HepG2 (cell line): ENCODE results near the gene NR4A2. TPM values are rescaled to one million over a fixed set of nuclear protein-coding genes. Genes with fewer than 3 reads are reported as not detected.
A peak's percentile ranks its signal among the peaks of the same experiment; 100 is the strongest.

Experiments
- HMGA1 ChIP-seq: sonication (generic); formaldehyde crosslinking; conservative IDR thresholded peaks from 2 replicates; pipeline ENCODE4 v1.4.0; 2020; ENCODE audit warnings: missing genetic modification reagents
- HNRNPLL ChIP-seq: fragments of 200-400 bp; formaldehyde crosslinking; IDR thresholded peaks from 2 replicates; pipeline ENCODE4 v1.6.1; 2017; ENCODE audit warnings: mild to moderate bottlenecking, low read depth, low read length; ENCODE audit not compliant: poor library complexity, severe bottlenecking
- NAIF1 ChIP-seq: sonication (generic); formaldehyde crosslinking; IDR thresholded peaks from 2 replicates; pipeline ENCODE4 v1.5.0; 2020; ENCODE audit warnings: mild to moderate bottlenecking, missing genetic modification reagents, borderline replicate concordance
- TOE1 ChIP-seq: sonication (generic); formaldehyde crosslinking; IDR thresholded peaks from 2 replicates; pipeline ENCODE4 v1.4.0; 2020; ENCODE audit warnings: mild to moderate bottlenecking, missing genetic modification reagents
- ZNF234 ChIP-seq: sonication (generic); formaldehyde crosslinking; conservative IDR thresholded peaks from 2 replicates; pipeline ENCODE4 v1.5.1; 2020; ENCODE audit warnings: mild to moderate bottlenecking, missing genetic modification reagents
- ZNF407 ChIP-seq: sonication (generic); formaldehyde crosslinking; IDR thresholded peaks from one replicate; pipeline ENCODE4 v1.5.1; 2020; ENCODE audit warnings: mild to moderate bottlenecking, missing genetic modification reagents; ENCODE audit errors: not compliant biosample characterization
- ZNF687 ChIP-seq: sonication (generic); formaldehyde crosslinking; IDR thresholded peaks from 2 replicates; pipeline ENCODE4 v1.5.1; 2020; ENCODE audit warnings: mild to moderate bottlenecking, missing genetic modification reagents, moderate library complexity
- ZNF777 ChIP-seq: sonication (generic); formaldehyde crosslinking; IDR thresholded peaks from 2 replicates; pipeline ENCODE4 v1.4.0; 2020; ENCODE audit warnings: missing genetic modification reagents
- polyA plus RNA-seq, 8 experiments: library from polyadenylated mRNA; depleted of rRNA in 3 of 8; stranded (reverse) in 7 of 8; unstranded in 1 of 8; fragments of >200 nt; fragmentation: Illumina TruSeq in 4 of 8; extraction: Trizol in 4 of 8; gene quantifications; 2 replicates each; pipeline versions ENCODE4 v1.2.1 to v1.2.3, GENCODE V29; 2011 to 2016; ENCODE audit warnings: low read depth in 4 of 8, missing spikeins in 1 of 8, mixed read lengths in 1 of 8; ENCODE audit not compliant: insufficient read depth in 1 of 8
- total RNA-seq, 5 experiments: library from RNA; depleted of rRNA; stranded (reverse); fragments of >200 nt; fragmentation: Illumina TruSeq; extraction: Trizol; gene quantifications; 2 replicates each; pipeline ENCODE4 v1.2.3, GENCODE V29; 2016; ENCODE audit warnings: low read depth in 1 of 5
- TF ChIP-seq, protein P1 (sequence below): sonication (generic); formaldehyde crosslinking; IDR thresholded peaks from 2 replicates; pipeline ENCODE4 v1.5.1; 2020; ENCODE audit warnings: missing genetic modification reagents, mild to moderate bottlenecking, borderline replicate concordance
- TF ChIP-seq, protein P2 (sequence below): sonication (generic); formaldehyde crosslinking; IDR thresholded peaks from 2 replicates; pipeline ENCODE4 v1.4.0; 2020; ENCODE audit warnings: mild to moderate bottlenecking, low read depth, missing genetic modification reagents

The NR4A2 gene
- total and polyA plus RNA-seq, 2 of the 13 experiments (the other 11 are each of a cell fraction or from before 2014, with no cell fraction given), result not detected

DNA sequence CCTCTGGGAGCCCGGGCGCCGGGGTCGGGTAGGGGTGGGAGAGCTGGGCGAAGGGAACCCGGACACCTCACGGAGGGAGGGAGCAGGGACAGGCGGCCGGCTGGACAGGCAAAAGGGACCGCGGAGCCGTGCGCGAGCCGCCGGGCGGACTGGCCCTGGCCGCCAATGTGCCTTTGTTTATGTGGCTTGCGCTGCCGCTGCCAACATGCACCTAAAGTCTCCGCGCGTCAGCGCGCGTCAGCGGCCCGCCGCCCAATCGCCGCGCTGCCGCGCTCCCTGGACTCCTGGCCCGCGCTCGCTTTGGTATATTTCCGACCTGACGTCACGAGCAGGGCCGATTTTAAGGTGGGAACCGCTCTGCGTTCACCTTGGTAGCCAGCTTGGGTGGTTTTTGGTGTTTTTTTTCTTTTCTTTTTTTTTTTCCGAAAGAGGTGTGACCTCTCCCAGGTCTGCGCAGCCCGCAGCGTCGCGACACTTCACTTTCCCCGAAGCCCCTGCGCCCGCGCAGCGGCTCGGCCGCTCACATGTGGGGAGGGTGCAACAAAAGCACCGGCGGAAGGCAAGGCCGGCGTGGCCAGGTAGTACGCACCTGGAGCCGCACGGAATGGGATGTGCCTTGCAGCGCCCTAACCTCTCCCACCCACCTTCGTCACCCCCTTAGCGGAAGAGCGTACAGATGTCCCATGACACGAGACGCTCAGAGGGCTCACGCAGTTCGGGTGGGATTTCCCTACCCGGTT is at the start of gene NR4A2 (continued):
- TF ChIP-seq, protein P1, sequence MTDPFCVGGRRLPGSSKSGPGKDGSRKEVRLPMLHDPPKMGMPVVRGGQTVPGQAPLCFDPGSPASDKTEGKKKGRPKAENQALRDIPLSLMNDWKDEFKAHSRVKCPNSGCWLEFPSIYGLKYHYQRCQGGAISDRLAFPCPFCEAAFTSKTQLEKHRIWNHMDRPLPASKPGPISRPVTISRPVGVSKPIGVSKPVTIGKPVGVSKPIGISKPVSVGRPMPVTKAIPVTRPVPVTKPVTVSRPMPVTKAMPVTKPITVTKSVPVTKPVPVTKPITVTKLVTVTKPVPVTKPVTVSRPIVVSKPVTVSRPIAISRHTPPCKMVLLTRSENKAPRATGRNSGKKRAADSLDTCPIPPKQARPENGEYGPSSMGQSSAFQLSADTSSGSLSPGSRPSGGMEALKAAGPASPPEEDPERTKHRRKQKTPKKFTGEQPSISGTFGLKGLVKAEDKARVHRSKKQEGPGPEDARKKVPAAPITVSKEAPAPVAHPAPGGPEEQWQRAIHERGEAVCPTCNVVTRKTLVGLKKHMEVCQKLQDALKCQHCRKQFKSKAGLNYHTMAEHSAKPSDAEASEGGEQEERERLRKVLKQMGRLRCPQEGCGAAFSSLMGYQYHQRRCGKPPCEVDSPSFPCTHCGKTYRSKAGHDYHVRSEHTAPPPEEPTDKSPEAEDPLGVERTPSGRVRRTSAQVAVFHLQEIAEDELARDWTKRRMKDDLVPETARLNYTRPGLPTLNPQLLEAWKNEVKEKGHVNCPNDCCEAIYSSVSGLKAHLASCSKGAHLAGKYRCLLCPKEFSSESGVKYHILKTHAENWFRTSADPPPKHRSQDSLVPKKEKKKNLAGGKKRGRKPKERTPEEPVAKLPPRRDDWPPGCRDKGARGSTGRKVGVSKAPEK (CRISPR knock-in tag), result peak; percentile 63; the same call in 1 of the 2 replicates
- TF ChIP-seq ZNF234 (CRISPR knock-in tag), result no peak
- TF ChIP-seq ZNF687, result peak; percentile 73
- peak; percentile 79 for TF ChIP-seq HNRNPLL
- TF ChIP-seq NAIF1 (CRISPR knock-in tag), result no peak
- peak; percentile 21 for TF ChIP-seq ZNF407 (CRISPR knock-in tag)
- no peak for TF ChIP-seq TOE1 (CRISPR knock-in tag)
- TF ChIP-seq HMGA1, result no peak
- TF ChIP-seq, protein P2, sequence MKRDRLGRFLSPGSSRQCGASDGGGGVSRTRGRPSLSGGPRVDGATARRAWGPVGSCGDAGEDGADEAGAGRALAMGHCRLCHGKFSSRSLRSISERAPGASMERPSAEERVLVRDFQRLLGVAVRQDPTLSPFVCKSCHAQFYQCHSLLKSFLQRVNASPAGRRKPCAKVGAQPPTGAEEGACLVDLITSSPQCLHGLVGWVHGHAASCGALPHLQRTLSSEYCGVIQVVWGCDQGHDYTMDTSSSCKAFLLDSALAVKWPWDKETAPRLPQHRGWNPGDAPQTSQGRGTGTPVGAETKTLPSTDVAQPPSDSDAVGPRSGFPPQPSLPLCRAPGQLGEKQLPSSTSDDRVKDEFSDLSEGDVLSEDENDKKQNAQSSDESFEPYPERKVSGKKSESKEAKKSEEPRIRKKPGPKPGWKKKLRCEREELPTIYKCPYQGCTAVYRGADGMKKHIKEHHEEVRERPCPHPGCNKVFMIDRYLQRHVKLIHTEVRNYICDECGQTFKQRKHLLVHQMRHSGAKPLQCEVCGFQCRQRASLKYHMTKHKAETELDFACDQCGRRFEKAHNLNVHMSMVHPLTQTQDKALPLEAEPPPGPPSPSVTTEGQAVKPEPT (CRISPR knock-in tag), result 0 out of 2 replicates have a peak, but pooled peaks have one; percentile 10
- TF ChIP-seq ZNF777, result no peak
